ENCODE measurements around the gene RAB40B.

The RAB40B gene

DNA sequence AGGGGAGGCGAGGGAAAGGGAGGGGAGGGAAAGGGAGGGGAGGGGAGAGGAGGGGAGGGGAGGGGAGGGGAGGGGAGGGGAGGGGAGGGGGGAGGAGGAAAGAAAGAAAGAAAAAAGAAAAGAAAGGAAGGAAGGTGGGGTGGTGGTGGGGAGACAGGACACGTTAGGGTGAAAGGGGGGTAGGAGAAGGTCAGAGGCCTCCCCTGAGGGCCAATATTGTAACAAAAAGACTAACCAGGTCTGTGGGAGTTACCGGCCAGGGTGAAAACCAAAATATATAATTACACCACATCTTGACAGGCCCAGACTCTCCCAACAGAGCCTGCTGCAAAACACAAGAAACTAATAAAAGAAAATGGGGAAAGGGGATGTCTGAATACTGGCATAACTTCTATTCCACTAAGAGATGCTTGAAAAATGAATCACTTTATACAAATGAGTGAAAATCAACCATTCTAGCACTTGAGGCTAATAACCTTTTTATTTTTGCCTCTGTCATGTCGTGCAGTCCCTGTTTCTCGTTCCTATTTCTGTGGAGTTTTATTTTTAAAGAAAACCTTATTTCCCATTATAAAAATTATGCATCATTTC lies 60.2 kb downstream of the RAB40B start:
- peaks cover 12% of the 10 kb centered on the region for H3K36me3 ChIP-seq (ENCODE audit: control insufficient read depth, insufficient read depth, low read length)
- DNase-seq = no peak

DNA sequence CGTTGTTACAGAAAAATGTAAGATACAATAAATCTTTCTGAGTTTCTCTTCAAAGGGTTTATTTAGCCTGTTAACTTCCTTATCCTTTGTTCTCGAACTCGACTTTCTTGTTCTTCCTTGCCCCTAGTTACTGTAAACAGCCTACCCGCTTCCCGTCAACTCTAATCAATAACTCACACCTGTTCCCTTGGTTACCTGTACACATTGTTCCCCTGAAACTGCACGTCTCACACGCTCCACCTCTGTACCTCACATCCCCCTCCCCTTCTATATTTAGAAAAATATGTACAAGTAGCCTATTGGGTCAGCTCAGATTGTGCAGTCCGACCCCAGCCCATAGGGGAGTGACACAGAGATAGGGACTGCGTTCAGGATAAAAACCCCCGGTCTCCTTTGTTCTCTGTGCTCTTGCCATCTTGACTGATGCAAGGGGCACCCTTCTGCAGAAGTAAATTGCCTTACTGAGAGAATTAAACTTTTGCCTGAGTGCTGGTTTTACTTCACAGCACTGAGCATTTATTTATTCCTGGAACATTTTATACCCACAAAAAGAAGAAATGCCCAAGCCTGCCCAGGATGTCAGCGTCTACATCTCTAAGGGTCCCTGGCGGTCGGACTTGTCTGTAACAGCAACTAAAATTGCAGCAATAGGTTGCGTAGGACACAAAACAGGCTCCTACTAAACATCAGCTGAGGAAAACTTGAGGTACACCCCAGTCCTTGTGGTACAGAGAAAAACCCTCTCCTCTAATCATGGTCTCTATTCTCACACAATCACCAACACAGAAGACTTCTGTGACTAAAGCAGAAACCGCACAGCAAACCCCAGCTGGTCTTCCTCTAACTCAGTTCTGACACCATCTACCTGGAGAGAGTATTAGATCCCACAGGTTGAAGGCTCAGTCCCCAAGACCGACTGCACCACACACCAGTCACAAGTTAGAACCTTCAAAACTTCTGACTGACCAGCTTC lies 61.6 kb downstream of the RAB40B start:
- Histone ChIP-seq H3K4me2 (ENCODE audit: low read length) (no peak overlapping the region), H3K36me3 (ENCODE audit: control insufficient read depth, insufficient read depth, low read length) (peaks cover 6% of the 10 kb centered on the region), H3K27ac (ENCODE audit: low read depth, low read length) (no peak overlapping the region)

More for the DNA sequence above, 60.2 kb downstream of the RAB40B start:
- Histone ChIP-seq H2BK5ac (ENCODE audit: low read length) (no peak overlapping the region), H3K4me2 (ENCODE audit: low read length) (no peak overlapping the region), H3K27ac (ENCODE audit: low read depth, low read length) (no peak overlapping the region), H3K9ac (ENCODE audit: low read length) (no peak overlapping the region), H3K4ac (ENCODE audit: low read depth, low read length) (no peak overlapping the region), H3K56ac (ENCODE audit: low read length) (no peak overlapping the region), H2AK5ac (ENCODE audit: low read length) (no peak overlapping the region), H3K18ac (ENCODE audit: low read length) (no peak overlapping the region), H3K4me1 (ENCODE audit: control insufficient read depth, low read depth, low read length) (no peaks in the 10 kb centered on the region), H3K79me1 (ENCODE audit: low read length) (peaks cover 33% of the 10 kb centered on the region), H4K5ac (ENCODE audit: low read length) (no peak overlapping the region), H3K23ac (ENCODE audit: low read length) (no peak overlapping the region), H4K8ac (ENCODE audit: low read depth, low read length) (no peak overlapping the region), H3K79me2 (ENCODE audit: control insufficient read depth, insufficient read depth, low read length) (peaks cover 43% of the 10 kb centered on the region), H2BK120ac (ENCODE audit: low read depth, low read length) (no peak overlapping the region), H3K4me3 (ENCODE audit: low read length) (no peak overlapping the region), H3K27me3 (ENCODE audit: insufficient read depth, low read length, poor library complexity) (no peaks in the 10 kb centered on the region), H2BK15ac (replicated peaks; ENCODE audit: low read depth) (no peak overlapping the region)
- no CpG with 5 or more reads among the region's 5 CpGs for WGBS (ENCODE audit: extremely low coverage, insufficient coverage, low lambda C conversion rate)

DNA sequence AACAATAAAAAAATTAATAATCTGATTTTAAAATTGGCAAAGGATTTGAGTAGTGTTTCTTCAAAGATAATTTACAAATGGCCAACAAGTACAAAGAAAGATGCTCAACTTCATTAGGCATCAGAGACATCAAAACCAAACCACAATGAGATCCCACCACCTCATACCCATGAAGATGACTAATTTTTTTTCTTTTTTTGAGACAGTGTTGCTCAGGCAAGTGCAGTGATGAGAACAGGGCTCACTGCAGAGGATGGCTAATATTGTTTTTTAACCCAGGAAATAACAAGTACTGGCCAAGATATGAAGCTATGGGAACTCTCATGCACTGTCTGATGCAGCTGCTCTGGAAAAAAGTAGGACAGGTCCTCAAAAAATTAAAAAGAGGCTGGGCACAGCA lies 65.2 kb downstream of the RAB40B start:
- H3K36me3 ChIP-seq (ENCODE audit: control insufficient read depth, insufficient read depth, low read length) = no peaks in the 10 kb centered on the region

More for the DNA sequence above, 61.6 kb downstream of the RAB40B start:
- Histone ChIP-seq H3K4me3 (ENCODE audit: low read length) (no peak overlapping the region), H2AK5ac (ENCODE audit: low read length) (no peak overlapping the region), H3K9ac (ENCODE audit: low read length) (no peak overlapping the region), H4K8ac (ENCODE audit: low read depth, low read length) (no peak overlapping the region), H2BK5ac (ENCODE audit: low read length) (no peak overlapping the region), H2BK120ac (ENCODE audit: low read depth, low read length) (no peak overlapping the region), H2BK15ac (replicated peaks; ENCODE audit: low read depth) (no peak overlapping the region), H3K56ac (ENCODE audit: low read length) (no peak overlapping the region), H3K27me3 (ENCODE audit: insufficient read depth, low read length, poor library complexity) (no peaks in the 10 kb centered on the region), H3K4me1 (ENCODE audit: control insufficient read depth, low read depth, low read length) (no peaks in the 10 kb centered on the region), H3K23ac (ENCODE audit: low read length) (no peak overlapping the region), H3K4ac (ENCODE audit: low read depth, low read length) (no peak overlapping the region), H4K5ac (ENCODE audit: low read length) (no peak overlapping the region), H3K79me2 (ENCODE audit: control insufficient read depth, insufficient read depth, low read length) (peaks cover 42% of the 10 kb centered on the region), H3K18ac (ENCODE audit: low read length) (no peak overlapping the region), H3K79me1 (ENCODE audit: low read length) (peaks cover 29% of the 10 kb centered on the region)
- WGBS (ENCODE audit: extremely low coverage, insufficient coverage, low lambda C conversion rate) = 100% methylated on average over 4 of the region's 16 CpGs
- no peak for DNase-seq

DNA sequence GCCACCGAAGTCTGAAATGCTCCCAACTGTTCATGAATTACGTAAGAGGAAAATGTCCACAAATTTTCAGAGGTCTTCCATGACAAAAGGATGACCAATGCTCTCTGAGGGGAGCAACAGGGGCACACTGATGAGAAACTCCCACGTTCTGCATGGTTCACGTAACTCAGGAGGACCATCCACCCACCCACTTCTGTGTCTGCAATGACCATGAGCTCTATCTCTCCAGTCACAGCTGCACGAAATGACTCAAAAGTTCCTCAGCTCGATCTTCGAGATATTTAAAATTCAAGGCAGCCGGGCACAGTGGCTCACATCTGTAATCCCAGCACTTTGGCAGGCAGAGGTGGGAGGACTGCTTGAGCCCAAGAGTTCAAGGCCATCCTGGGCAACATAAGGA lies 66.0 kb downstream of the RAB40B start:
- peaks cover 27% of the 10 kb centered on the region for H3K79me1 ChIP-seq (ENCODE audit: low read length)
- no peak overlapping the region for H4K8ac ChIP-seq (ENCODE audit: low read depth, low read length)
- peaks cover 2% of the 10 kb centered on the region for H3K36me3 ChIP-seq (ENCODE audit: control insufficient read depth, insufficient read depth, low read length)
- peaks cover 23% of the 10 kb centered on the region for H3K79me2 ChIP-seq (ENCODE audit: control insufficient read depth, insufficient read depth, low read length)
- H3K4me3 ChIP-seq (ENCODE audit: low read length) = no peak overlapping the region
- H2BK120ac ChIP-seq (ENCODE audit: low read depth, low read length) = no peak overlapping the region
- no peak overlapping the region for H3K56ac ChIP-seq (ENCODE audit: low read length)
- H4K5ac ChIP-seq (ENCODE audit: low read length) = no peak overlapping the region
- no peak overlapping the region for H2BK5ac ChIP-seq (ENCODE audit: low read length)
- no peak overlapping the region for H3K4me2 ChIP-seq (ENCODE audit: low read length)
- H3K4ac ChIP-seq (ENCODE audit: low read depth, low read length) = no peak overlapping the region
- no peak overlapping the region for H2BK15ac ChIP-seq (replicated peaks; ENCODE audit: low read depth)
- no peak overlapping the region for H2AK5ac ChIP-seq (ENCODE audit: low read length)
- no peak overlapping the region for H3K23ac ChIP-seq (ENCODE audit: low read length)
- H3K27ac ChIP-seq (ENCODE audit: low read depth, low read length) = no peak overlapping the region
- no peak overlapping the region for H3K18ac ChIP-seq (ENCODE audit: low read length)
- no peak overlapping the region for H3K9ac ChIP-seq (ENCODE audit: low read length)
- no peak for DNase-seq
- no CpG with 5 or more reads among the region's 8 CpGs for WGBS (ENCODE audit: extremely low coverage, insufficient coverage, low lambda C conversion rate)
- H3K27me3 ChIP-seq (ENCODE audit: insufficient read depth, low read length, poor library complexity) = no peaks in the 10 kb centered on the region
- H3K4me1 ChIP-seq (ENCODE audit: control insufficient read depth, low read depth, low read length) = no peaks in the 10 kb centered on the region

More for the DNA sequence above, 65.2 kb downstream of the RAB40B start:
- H3K4me3 ChIP-seq (ENCODE audit: low read length) = no peak overlapping the region
- no peaks in the 10 kb centered on the region for H3K27me3 ChIP-seq (ENCODE audit: insufficient read depth, low read length, poor library complexity)
- no peak overlapping the region for H2BK15ac ChIP-seq (replicated peaks; ENCODE audit: low read depth)
- H3K27ac ChIP-seq (ENCODE audit: low read depth, low read length) = no peak overlapping the region
- no peak overlapping the region for H2BK5ac ChIP-seq (ENCODE audit: low read length)
- no peak overlapping the region for H3K56ac ChIP-seq (ENCODE audit: low read length)
- H4K5ac ChIP-seq (ENCODE audit: low read length) = no peak overlapping the region
- no peak overlapping the region for H3K4me2 ChIP-seq (ENCODE audit: low read length)
- no peak overlapping the region for H3K23ac ChIP-seq (ENCODE audit: low read length)
- no peak overlapping the region for H2BK120ac ChIP-seq (ENCODE audit: low read depth, low read length)
- H3K79me2 ChIP-seq (ENCODE audit: control insufficient read depth, insufficient read depth, low read length) = peaks cover 25% of the 10 kb centered on the region
- H2AK5ac ChIP-seq (ENCODE audit: low read length) = no peak overlapping the region
- H4K8ac ChIP-seq (ENCODE audit: low read depth, low read length) = no peak overlapping the region
- H3K4ac ChIP-seq (ENCODE audit: low read depth, low read length) = no peak overlapping the region
- peaks cover 23% of the 10 kb centered on the region for H3K79me1 ChIP-seq (ENCODE audit: low read length)
- no peak for DNase-seq
- H3K18ac ChIP-seq (ENCODE audit: low read length) = no peak overlapping the region
- no peak overlapping the region for H3K9ac ChIP-seq (ENCODE audit: low read length)
- H3K4me1 ChIP-seq (ENCODE audit: control insufficient read depth, low read depth, low read length) = no peaks in the 10 kb centered on the region

DNA sequence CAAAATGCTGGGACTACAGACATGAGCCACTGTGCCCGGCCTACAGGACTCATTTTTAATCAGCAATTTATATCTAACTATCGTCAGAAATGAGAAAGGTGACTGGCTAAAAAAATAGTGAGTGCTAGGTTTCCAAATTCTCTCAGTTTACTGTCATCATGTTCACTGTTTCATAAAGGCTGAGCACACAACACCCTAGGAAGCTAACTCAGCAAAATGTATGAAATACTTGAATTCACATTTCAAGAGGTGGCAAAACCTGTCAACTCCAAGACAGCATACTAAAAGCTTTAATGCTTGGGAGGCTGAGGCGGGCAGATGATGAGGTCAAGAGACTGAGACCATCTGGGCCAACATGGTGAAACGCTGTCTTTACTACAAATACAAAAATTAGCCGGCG lies 67.0 kb downstream of the RAB40B start:
- H3K79me1 ChIP-seq (ENCODE audit: low read length) = peaks cover 25% of the 10 kb centered on the region
- no peak overlapping the region for H2BK5ac ChIP-seq (ENCODE audit: low read length)
- no peak overlapping the region for H3K56ac ChIP-seq (ENCODE audit: low read length)
- no peak overlapping the region for H2BK120ac ChIP-seq (ENCODE audit: low read depth, low read length)
- no peak overlapping the region for H3K4me2 ChIP-seq (ENCODE audit: low read length)
- no CpG with 5 or more reads among the region's 6 CpGs for WGBS (ENCODE audit: extremely low coverage, insufficient coverage, low lambda C conversion rate)
- H3K23ac ChIP-seq (ENCODE audit: low read length) = no peak overlapping the region
- no peak overlapping the region for H2BK15ac ChIP-seq (replicated peaks; ENCODE audit: low read depth)
- H4K5ac ChIP-seq (ENCODE audit: low read length) = no peak overlapping the region
- H3K36me3 ChIP-seq (ENCODE audit: control insufficient read depth, insufficient read depth, low read length) = peaks cover 5% of the 10 kb centered on the region
- H4K8ac ChIP-seq (ENCODE audit: low read depth, low read length) = no peak overlapping the region
- H3K27ac ChIP-seq (ENCODE audit: low read depth, low read length) = no peak overlapping the region
- no peak overlapping the region for H3K4me3 ChIP-seq (ENCODE audit: low read length)
- H3K4ac ChIP-seq (ENCODE audit: low read depth, low read length) = no peak overlapping the region
- H3K9ac ChIP-seq (ENCODE audit: low read length) = no peak overlapping the region
- DNase-seq = no peak
- no peaks in the 10 kb centered on the region for H3K27me3 ChIP-seq (ENCODE audit: insufficient read depth, low read length, poor library complexity)
- H3K18ac ChIP-seq (ENCODE audit: low read length) = no peak overlapping the region
- no peak overlapping the region for H2AK5ac ChIP-seq (ENCODE audit: low read length)
- peaks cover 15% of the 10 kb centered on the region for H3K79me2 ChIP-seq (ENCODE audit: control insufficient read depth, insufficient read depth, low read length)
- H3K4me1 ChIP-seq (ENCODE audit: control insufficient read depth, low read depth, low read length) = no peaks in the 10 kb centered on the region
